Neutrophil (primary cell): ENCODE measurements around the gene TMEM214.

Experiments
- H3K27ac ChIP-seq: fragments of 200-600 bp; sonication (generic); 2 replicates; pipeline ENCODE4 v1.5.1; 2016; ENCODE audit warnings: mild to moderate bottlenecking, moderate library complexity
- H3K27me3 ChIP-seq: fragments of 200-600 bp; sonication (generic); 2 replicates; pipeline ENCODE4 v1.6.0; 2016; ENCODE audit warnings: mild to moderate bottlenecking
- H3K36me3 ChIP-seq: fragments of 200-600 bp; sonication (generic); 2 replicates; pipeline ENCODE4 v1.5.1; 2017
- H3K4me1 ChIP-seq, 2 experiments: fragments of 200-600 bp in 1 of 2; sonication (generic) in 1 of 2; 1 replicate in 1 of 2; 2 replicates in 1 of 2; pipeline versions ENCODE4 v1.5.1 to v1.6.1; 2013 to 2016; ENCODE audit warnings: low read depth in 1 of 2, low read length in 1 of 2, mild to moderate bottlenecking in 1 of 2, moderate library complexity in 1 of 2; ENCODE audit not compliant: control insufficient read depth in 1 of 2, insufficient read depth in 1 of 2
- H3K4me3 ChIP-seq, 2 experiments: fragments of 200-600 bp in 1 of 2; sonication (generic) in 1 of 2; 1 replicate in 1 of 2; 2 replicates in 1 of 2; pipeline ENCODE4 v1.5.1; 2013 to 2016; ENCODE audit warnings: low read depth in 1 of 2, low read length in 1 of 2, mild to moderate bottlenecking in 1 of 2, moderate library complexity in 1 of 2
- H3K9me3 ChIP-seq: fragments of 200-600 bp; sonication (generic); 2 replicates; pipeline ENCODE4 v1.5.1; 2016
- CTCF ChIP-seq: fragments of 200-600 bp; sonication (generic); IDR thresholded peaks from 2 replicates; pipeline ENCODE4 v1.5.1; 2016; ENCODE audit warnings: antibody characterized with exemption

The TMEM214 gene

GRCh38 chr2:27010139-27010538, 22.6 kb upstream of the TMEM214 start:
- no peaks in the 10 kb centered on the region for H3K9me3 ChIP-seq
- H3K36me3 ChIP-seq, result no peaks in the 10 kb centered on the region
- H3K27me3 ChIP-seq, result peaks cover 32% of the 10 kb centered on the region
- no peaks in the 10 kb centered on the region for H3K4me1 ChIP-seq
- no peak overlapping the region for H3K27ac ChIP-seq
- no peak for TF ChIP-seq CTCF
- H3K4me3 ChIP-seq, result no peak overlapping the region

- H3K4me3 ChIP-seq, result no peak overlapping the region
- TF ChIP-seq CTCF, result no peak
- no peaks in the 10 kb centered on the region for H3K9me3 ChIP-seq
- H3K36me3 ChIP-seq, result no peaks in the 10 kb centered on the region
- peaks cover 15% of the 10 kb centered on the region for H3K27me3 ChIP-seq
- no peaks in the 10 kb centered on the region for H3K4me1 ChIP-seq
- H3K27ac ChIP-seq, result no peak overlapping the region
Observed at GRCh38 chr2:27013738-27014137, 19.0 kb upstream of the TMEM214 start.

GRCh38 chr2:27014771-27015433, 17.9 kb upstream of the TMEM214 start:
- Histone ChIP-seq H3K27ac (no peak overlapping the region), H3K4me1 (no peaks in the 10 kb centered on the region), H3K36me3 (no peaks in the 10 kb centered on the region), H3K27me3 (peaks cover 11% of the 10 kb centered on the region), H3K9me3 (no peaks in the 10 kb centered on the region), H3K4me3 (no peak overlapping the region)
- TF ChIP-seq CTCF, result no peak

- TF ChIP-seq CTCF, result no peak
- H3K4me1 ChIP-seq, result no peaks in the 10 kb centered on the region
- H3K27ac ChIP-seq, result no peak overlapping the region
- H3K27me3 ChIP-seq, result peaks cover 11% of the 10 kb centered on the region
- no peaks in the 10 kb centered on the region for H3K36me3 ChIP-seq
- no peaks in the 10 kb centered on the region for H3K9me3 ChIP-seq
- H3K4me3 ChIP-seq, result no peak overlapping the region
Observed at GRCh38 chr2:27016801-27017325, 15.9 kb upstream of the TMEM214 start.

- no peaks in the 10 kb centered on the region for H3K9me3 ChIP-seq
- no peak overlapping the region for H3K4me3 ChIP-seq
- peaks cover 7% of the 10 kb centered on the region for H3K27me3 ChIP-seq
- H3K36me3 ChIP-seq, result no peaks in the 10 kb centered on the region
- H3K27ac ChIP-seq, result no peak overlapping the region
- H3K4me1 ChIP-seq, result no peaks in the 10 kb centered on the region
- no peak for TF ChIP-seq CTCF
Observed at GRCh38 chr2:27018142-27018541, 14.6 kb upstream of the TMEM214 start.
